ENCODE data around the gene NUFIP2.
A peak's percentile ranks its signal among the peaks of the same experiment; 100 is the strongest.

The NUFIP2 gene

DNA sequence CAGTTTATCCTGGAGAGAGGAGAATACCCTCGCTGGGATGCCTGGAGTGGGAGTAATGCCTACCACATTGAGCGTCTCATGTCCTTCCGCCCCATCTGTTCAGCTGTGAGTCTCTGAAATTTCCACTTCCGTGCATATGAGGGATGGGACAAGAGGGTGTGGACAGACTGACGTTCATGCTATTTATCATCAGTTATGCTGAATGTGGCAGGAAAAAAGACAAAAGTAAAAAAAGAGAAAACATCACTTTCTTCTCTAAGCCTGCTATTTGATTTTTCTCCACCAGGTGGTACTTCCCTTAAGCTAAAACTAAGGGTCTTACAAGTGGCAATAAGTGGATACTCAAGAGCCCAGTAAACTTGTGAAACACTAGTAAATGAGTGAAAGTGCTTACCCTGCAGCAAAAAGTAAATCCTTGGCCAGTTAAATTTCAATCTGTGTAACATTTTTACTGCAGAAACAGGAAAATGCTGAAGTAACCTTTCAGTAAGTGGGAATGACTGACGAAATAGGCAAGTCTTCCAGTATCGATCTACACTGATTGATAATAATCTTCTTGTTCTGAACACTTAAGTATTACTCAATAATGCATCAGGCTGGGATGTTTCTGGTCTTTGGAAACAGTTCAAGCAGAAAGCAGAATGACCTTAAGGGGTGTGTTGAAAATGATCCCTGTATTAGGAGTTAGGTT is 41.7 kb downstream of the NUFIP2 start:
- peak; percentile 28 for DNase-seq (ENCODE audit: low spot score)
- TF ChIP-seq CTCF (IDR thresholded peaks at IDR 0.05; ENCODE audit: extremely low read depth, missing control alignments) = no peak

DNA sequence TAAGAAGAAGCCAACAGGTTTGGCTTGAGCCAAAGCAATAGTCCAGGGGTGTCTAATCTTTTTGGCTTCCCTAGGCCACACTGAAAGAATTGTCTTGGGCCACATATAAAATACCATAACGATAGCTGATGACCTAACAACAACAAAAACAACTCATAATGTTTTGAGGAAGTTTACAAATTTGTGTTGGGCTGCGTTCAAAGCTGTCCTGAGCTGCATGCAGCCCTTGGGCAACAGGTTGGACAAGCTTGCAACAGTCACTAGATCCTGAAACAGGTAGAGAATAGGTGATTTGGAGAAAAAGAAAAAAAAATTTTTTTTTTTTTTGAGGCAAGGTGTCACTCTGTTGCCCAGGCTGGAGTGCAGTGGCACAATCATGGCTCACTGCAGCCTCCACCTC is 42.8 kb downstream of the NUFIP2 start:
- no peak for DNase-seq (ENCODE audit: low spot score)
- TF ChIP-seq CTCF (IDR thresholded peaks at IDR 0.05; ENCODE audit: extremely low read depth, missing control alignments) = no peak

DNA sequence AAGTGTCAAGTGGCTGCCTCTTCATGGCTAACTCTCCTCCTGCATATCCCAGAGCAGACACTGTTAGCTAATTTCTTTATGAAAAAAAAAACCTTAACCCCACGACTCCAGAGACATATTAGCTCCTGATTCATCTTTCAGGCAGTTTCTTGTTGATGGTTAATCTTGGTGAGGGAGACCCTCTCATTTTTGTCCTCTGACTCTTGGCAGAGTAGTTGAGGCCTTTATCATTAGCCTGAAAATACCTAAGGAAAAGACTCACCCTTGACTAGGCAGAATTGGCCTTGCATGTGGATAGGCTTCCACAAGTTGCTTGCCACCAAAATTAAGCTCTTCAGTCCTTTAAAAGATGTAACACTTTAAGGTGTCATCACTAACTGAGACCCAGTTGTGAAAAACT is 43.3 kb downstream of the NUFIP2 start:
- DNase-seq (ENCODE audit: low spot score) = no peak
- no peak for TF ChIP-seq CTCF (IDR thresholded peaks at IDR 0.05; ENCODE audit: extremely low read depth, missing control alignments)

DNA sequence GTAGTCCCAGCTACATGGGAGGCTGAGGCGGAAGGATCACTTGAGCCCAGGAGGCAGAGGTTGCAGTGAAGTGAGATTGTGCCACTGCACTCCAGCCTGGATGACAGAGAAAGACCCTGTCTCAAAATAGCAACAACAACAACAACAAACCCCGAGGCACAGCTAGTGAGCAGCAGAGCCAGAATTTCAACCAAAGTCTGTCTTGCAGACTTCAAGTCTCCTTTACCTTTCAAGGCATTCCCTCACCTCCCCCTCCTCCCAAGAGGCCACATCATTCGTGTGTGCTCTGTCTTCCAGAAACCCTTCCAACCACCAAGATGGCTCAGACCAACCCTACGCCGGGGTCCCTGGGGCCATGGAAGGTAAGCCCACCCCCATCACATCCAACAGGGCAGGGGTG is 45.1 kb downstream of the NUFIP2 start:
- no peak for DNase-seq (ENCODE audit: low spot score)
- TF ChIP-seq CTCF (IDR thresholded peaks at IDR 0.05; ENCODE audit: extremely low read depth, missing control alignments) = no peak

DNA sequence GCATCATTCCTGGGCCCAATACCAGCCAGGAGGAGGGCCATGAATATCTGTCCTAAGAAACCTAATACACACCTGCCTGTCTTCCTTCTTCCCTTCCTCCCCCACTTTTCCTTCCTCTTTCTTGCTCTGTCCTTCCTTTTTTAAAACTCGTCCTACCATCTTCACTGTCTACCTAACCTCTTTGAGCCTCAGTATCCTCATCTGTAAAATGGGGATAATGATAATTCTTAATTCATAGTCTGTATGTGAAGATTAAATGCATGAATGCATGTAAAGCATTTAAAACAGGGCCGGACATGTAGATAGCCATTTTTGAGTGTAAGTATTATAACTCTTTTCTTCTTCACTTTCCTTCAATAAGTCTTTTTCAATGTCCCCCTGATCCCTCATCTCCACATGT is 46.7 kb downstream of the NUFIP2 start:
- no peak for DNase-seq (ENCODE audit: low spot score)
- TF ChIP-seq CTCF (IDR thresholded peaks at IDR 0.05; ENCODE audit: extremely low read depth, missing control alignments) = no peak

DNA sequence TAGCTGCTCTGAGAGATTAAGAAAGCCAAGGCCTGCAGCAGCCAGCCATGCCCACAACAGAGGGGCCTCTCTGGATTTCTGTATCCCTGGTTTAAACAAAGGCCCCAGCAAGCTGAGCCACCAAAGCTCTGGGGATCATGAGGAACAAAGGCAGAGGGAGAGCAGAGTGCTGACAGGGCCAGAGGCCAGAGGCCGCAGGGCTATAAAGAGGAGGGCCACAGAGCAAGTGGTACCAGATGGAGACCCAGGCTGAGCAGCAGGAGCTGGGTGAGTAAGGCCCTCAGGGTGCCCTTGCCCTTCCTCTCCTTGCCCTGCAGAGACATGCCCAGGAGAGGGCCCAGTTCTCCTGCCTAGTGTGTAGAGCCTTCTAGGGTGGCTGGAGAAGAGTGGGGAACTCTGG is 47.3 kb downstream of the NUFIP2 start, which contains the start of gene CRYBA1:
Gene CRYBA1 (plus strand): TSS at position 232 of the 400 bp plus-strand sequence. CDS start 5 bp downstream, at position 237.
- no peak for TF ChIP-seq CTCF (IDR thresholded peaks at IDR 0.05; ENCODE audit: extremely low read depth, missing control alignments)

GRCh38 chr17:29245401-29245800 is 48.5 kb downstream of the NUFIP2 start:
- no peak for DNase-seq (ENCODE audit: low spot score)
- TF ChIP-seq CTCF (IDR thresholded peaks at IDR 0.05; ENCODE audit: extremely low read depth, missing control alignments) = no peak

More for the DNA sequence above, 47.3 kb downstream of the NUFIP2 start, which contains the start of gene CRYBA1:
- no peak for DNase-seq (ENCODE audit: low spot score)

Measured in GM20000 (cell line).